BJ (cell line): ENCODE measurements around the gene ANKRD50. TPM values are rescaled to one million over a fixed set of nuclear protein-coding genes. Genes with fewer than 3 reads are reported as not detected.

Experiments used
- CTCF ChIA-PET: fragments of 350-600 bp; formaldehyde crosslinking; extraction: SDS; loops from one replicate; lab custom pipeline; 2021; ENCODE audit warnings: antibody characterized with exemption, inconsistent platforms; lab: Yijun Ruan, JAX
- POLR2A ChIA-PET: fragments of 300-600 bp; sonication (Branson Sonifier 250); formaldehyde crosslinking; extraction: SDS; loops from one replicate; lab custom pipeline; 2021; ENCODE audit warnings: antibody characterized with exemption; lab: Charles Lee
- DNase-seq: peaks from one replicate; pipeline ENCODE4 v3.0.0-alpha.2; 2011; ENCODE audit warnings: low read depth
- H3K27me3 ChIP-seq: 2 replicates; pipeline ENCODE4 v1.6.0; 2011; ENCODE audit warnings: low read length; ENCODE audit not compliant: control insufficient read depth, insufficient read depth
- H3K36me3 ChIP-seq: 2 replicates; pipeline ENCODE4 v1.5.1; 2011; ENCODE audit warnings: low read length; ENCODE audit not compliant: control insufficient read depth, insufficient read depth
- H3K4me3 ChIP-seq: 2 replicates; pipeline ENCODE4 v1.5.1; 2011; ENCODE audit warnings: low read depth, mild to moderate bottlenecking, control low read depth, low read length
- polyA plus RNA-seq: library from polyadenylated mRNA; depleted of rRNA; stranded (reverse); fragments of >200 nt; gene quantifications from 2 replicates; pipeline ENCODE4 v1.2.3, GENCODE V29; 2011
- TF ChIP-seq, protein P1 (sequence below): IDR thresholded peaks from 2 replicates; pipeline ENCODE4 v1.5.1; 2011; ENCODE audit warnings: low read depth, mild to moderate bottlenecking, control low read depth, inconsistent platforms, low read length, moderate library complexity; ENCODE audit not compliant: insufficient read depth

The ANKRD50 gene
- polyA plus RNA-seq, 1 experiment, result 6.5 TPM

DNA sequence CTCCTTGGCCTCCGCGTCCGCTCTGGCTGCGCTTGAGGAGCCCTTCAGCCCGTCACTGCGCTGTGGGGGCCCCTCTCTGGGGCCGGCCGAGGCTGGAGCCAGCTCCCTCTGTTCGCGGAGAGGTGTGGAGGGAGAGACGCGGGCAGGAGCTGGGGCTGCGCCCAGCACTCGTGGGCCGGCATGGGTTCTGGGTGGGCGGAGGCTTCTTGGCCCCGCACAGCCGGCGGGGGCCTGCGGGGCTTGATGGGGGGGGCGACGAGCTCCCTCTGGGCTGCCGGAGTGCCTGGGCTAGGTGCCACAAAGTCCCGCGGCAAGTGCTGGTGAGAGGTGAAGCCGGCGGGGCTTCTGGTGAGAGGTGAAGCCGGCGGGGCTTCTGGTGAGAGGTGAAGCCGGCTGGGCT lies 61.9 kb downstream of the ANKRD50 start:
- TF ChIP-seq, protein P1, sequence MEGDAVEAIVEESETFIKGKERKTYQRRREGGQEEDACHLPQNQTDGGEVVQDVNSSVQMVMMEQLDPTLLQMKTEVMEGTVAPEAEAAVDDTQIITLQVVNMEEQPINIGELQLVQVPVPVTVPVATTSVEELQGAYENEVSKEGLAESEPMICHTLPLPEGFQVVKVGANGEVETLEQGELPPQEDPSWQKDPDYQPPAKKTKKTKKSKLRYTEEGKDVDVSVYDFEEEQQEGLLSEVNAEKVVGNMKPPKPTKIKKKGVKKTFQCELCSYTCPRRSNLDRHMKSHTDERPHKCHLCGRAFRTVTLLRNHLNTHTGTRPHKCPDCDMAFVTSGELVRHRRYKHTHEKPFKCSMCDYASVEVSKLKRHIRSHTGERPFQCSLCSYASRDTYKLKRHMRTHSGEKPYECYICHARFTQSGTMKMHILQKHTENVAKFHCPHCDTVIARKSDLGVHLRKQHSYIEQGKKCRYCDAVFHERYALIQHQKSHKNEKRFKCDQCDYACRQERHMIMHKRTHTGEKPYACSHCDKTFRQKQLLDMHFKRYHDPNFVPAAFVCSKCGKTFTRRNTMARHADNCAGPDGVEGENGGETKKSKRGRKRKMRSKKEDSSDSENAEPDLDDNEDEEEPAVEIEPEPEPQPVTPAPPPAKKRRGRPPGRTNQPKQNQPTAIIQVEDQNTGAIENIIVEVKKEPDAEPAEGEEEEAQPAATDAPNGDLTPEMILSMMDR, result no peak
- Histone ChIP-seq H3K4me3 (no peak overlapping the region), H3K27me3 (no peaks in the 10 kb centered on the region), H3K36me3 (peaks cover 2% of the 10 kb centered on the region; the same call in 1 of the 2 replicates)
- DNase-seq, result no peak
- ChIA-PET POLR2A (no interaction called here), CTCF (no interaction called here)

DNA sequence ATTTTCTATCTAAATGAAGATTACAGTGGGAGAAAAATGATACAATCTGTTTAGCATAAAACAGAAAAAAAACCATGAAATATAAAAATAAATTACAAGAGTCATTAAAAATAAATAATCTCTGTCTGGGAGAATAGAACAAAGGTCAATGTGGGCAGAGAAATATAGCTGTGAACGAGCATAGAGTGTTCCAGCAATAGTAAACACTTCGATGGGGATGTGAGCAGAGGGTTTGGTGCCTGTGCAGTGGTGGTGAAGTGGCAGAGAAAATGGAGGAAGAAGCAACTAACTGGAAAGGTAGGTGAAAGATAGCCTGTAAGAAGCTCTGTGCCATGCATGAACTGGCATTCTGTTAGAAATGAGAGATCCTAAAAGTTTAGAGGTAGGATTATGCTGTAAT lies 64.9 kb downstream of the ANKRD50 start:
- DNase-seq, result no peak
- ChIA-PET POLR2A (no interaction called here), CTCF (no interaction called here)
- H3K27me3 ChIP-seq, result no peaks in the 10 kb centered on the region
- H3K4me3 ChIP-seq, result no peak overlapping the region
- TF ChIP-seq, protein P1, result no peak
- peaks cover 2% of the 10 kb centered on the region; the same call in 1 of the 2 replicates for H3K36me3 ChIP-seq

DNA sequence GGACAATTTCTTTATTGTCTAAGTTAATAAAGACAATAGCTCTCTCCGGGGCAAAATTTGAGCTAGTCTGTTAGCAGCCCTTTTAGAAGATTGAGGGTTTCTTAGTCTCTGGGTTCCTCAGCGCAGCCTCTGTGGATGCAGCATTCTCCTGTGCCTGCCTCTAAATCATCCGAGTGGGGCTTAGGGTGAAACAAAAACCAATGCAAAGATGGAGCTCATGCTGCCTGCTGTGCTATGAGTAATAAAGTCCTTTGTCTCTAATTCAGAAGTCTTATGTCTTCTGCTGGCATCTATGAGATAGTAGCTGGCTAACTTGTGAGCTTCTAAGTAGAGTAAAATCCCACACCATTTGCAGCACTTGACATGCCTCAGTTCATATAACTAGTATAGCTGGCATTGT lies 67.9 kb downstream of the ANKRD50 start:
- Histone ChIP-seq H3K36me3 (no peaks in the 10 kb centered on the region), H3K27me3 (no peaks in the 10 kb centered on the region), H3K4me3 (no peak overlapping the region)
- POLR2A ChIA-PET, result no interaction called here
- TF ChIP-seq, protein P1, result no peak
- DNase-seq, result no peak
- CTCF ChIA-PET, result no interaction called here

DNA sequence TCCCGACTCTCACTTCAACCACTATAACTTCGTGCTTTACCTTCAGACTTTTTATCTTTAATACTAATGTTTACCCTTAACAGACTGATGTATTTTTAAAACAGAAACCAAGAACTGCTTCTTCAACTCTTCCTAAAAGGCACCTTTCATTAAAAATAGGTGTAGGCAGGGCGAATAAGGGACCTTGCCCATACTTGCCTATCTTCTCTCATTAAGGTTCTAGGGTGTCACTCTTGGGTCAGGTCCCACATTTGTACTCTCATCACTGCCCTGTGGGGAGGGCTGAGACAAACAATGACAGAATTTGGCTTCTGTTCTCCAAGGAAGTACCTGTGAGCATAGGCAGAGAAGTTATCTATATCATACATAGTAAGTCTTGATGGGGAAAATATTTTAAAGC lies 69.7 kb downstream of the ANKRD50 start:
- H3K4me3 ChIP-seq, result no peak overlapping the region
- TF ChIP-seq, protein P1, result no peak
- CTCF ChIA-PET, result interaction anchor here (1.2 kb wide), 1 partner anchor 10 kb away, joined by 3 read pairs; no protein-coding TSS in a partner anchor
- no peaks in the 10 kb centered on the region for H3K27me3 ChIP-seq
- H3K36me3 ChIP-seq, result no peaks in the 10 kb centered on the region
- no peak for DNase-seq
- POLR2A ChIA-PET, result no interaction called here

DNA sequence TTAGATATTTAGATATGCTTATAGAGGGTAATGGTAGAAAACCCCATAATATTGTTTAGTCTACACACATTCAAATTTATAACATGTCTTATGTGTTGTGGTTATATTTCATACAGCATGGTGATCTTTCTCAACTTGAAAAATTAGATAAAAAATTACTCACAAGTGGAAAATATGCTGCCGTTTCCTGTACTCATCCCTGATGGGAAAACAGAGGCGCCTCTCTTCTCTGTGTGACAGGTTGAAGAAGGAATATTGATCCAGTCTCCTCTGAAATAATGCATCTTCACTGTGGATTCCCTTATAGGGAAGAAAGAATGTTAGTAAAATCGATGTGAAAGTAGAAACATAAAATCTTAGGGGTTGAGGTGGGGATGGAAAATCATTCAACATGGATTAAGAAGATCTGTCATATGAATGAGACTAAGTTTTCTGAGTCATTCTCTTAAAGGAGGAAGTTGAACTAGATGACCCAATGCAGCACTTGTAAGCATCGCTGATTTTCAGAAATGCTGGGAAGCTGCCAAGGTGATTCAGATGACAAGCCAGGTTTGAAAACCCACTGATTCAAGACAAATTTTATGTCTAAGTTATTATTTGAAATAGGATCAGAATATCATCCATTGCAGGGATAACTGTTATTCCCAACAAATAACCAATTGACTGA lies 70.7 kb downstream of the ANKRD50 start:
- DNase-seq, result peak; percentile 29
- TF ChIP-seq, protein P1, result no peak
- ChIA-PET CTCF (no interaction called here), POLR2A (interaction anchor here (0.6 kb wide), 1 partner anchor 1019 kb away, joined by 11 read pairs; no protein-coding TSS in a partner anchor)
- Histone ChIP-seq H3K36me3 (no peaks in the 10 kb centered on the region), H3K27me3 (no peaks in the 10 kb centered on the region), H3K4me3 (no peak overlapping the region)
